NB4 (cell line): Measurements from ENCODE around the gene ATP5MC2.
"Not testable (repeated sequence)": the region's sequence is repeated elsewhere in the genome, so short reads cannot be mapped to it uniquely, and the experiment has no call there.

Source experiments
- DNase-seq: peaks from one replicate; pipeline ENCODE4 v3.0.0; 2010; ENCODE audit warnings: low read depth
- H3K4me3 ChIP-seq: one replicate; pipeline ENCODE4 v1.5.1; 2011; ENCODE audit warnings: mild to moderate bottlenecking, low read depth, low read length, moderate library complexity
- CTCF ChIP-seq: IDR thresholded peaks from one replicate; pipeline ENCODE4 v1.5.1; 2012; ENCODE audit warnings: low read depth, low read length
- MAX ChIP-seq: IDR thresholded peaks from 2 replicates; pipeline ENCODE4 v1.6.1; 2011; ENCODE audit warnings: low read depth, low read length
- MYC ChIP-seq: IDR thresholded peaks from 2 replicates; pipeline ENCODE4 v1.6.1; 2011; ENCODE audit warnings: low read depth, low read length
- POLR2A ChIP-seq: IDR thresholded peaks from 2 replicates; pipeline ENCODE4 v1.6.1; 2011; ENCODE audit warnings: mild to moderate bottlenecking; ENCODE audit not compliant: insufficient read length; ENCODE audit errors: extremely low read depth

ATP5MC2 gene

GRCh38 chr12:53657041-53657440 is 18.8 kb downstream of the ATP5MC2 start:
- H3K4me3 ChIP-seq, result no peak overlapping the region
- no peak for TF ChIP-seq POLR2A
- no peak for TF ChIP-seq MAX
- TF ChIP-seq MYC, result no peak
- TF ChIP-seq CTCF, result no peak
- no peak for DNase-seq

GRCh38 chr12:53653595-53653994 is 22.3 kb downstream of the ATP5MC2 start:
- TF ChIP-seq CTCF, result no peak
- TF ChIP-seq MAX, result no peak
- no peak for TF ChIP-seq POLR2A
- TF ChIP-seq MYC, result no peak
- H3K4me3 ChIP-seq, result no peak overlapping the region
- DNase-seq, result no peak

- TF ChIP-seq POLR2A (no peak), CTCF (no peak), MAX (no peak), MYC (no peak)
- H3K4me3 ChIP-seq, result no peak overlapping the region
- DNase-seq, result peak; percentile 44
These were observed 23.5 kb downstream of the ATP5MC2 start for GRCh38 chr12:53652366-53652765.

- no peak overlapping the region for H3K4me3 ChIP-seq
- no peak for TF ChIP-seq POLR2A
- TF ChIP-seq MYC, result no peak
- no peak for TF ChIP-seq MAX
- no peak for TF ChIP-seq CTCF
- no peak for DNase-seq
These were observed 24.1 kb downstream of the ATP5MC2 start for GRCh38 chr12:53651737-53652136.

GRCh38 chr12:53646300-53646699 is 29.6 kb downstream of the ATP5MC2 start:
- H3K4me3 ChIP-seq, DNase-seq: not testable (repeated sequence)

- TF ChIP-seq MAX, result no peak
- TF ChIP-seq POLR2A, result no peak
- TF ChIP-seq MYC, result no peak
- TF ChIP-seq CTCF, result no peak
- no peak overlapping the region for H3K4me3 ChIP-seq
- DNase-seq, result no peak
These were observed 30.7 kb downstream of the ATP5MC2 start for GRCh38 chr12:53645165-53645564.
